HG02840 (cell line): Measurements from ENCODE around the gene TNFSF9.
"Not testable (repeated sequence)": the region's sequence is repeated elsewhere in the genome, so short reads cannot be mapped to it uniquely, and the experiment has no call there.

Source experiments
- ATAC-seq: cut with Tn5 transposase; IDR thresholded peaks from one replicate; pipeline ENCODE4 v1.9.1; 2021; ENCODE audit warnings: mild to moderate bottlenecking, moderate library complexity, moderate number of reproducible peaks; ENCODE audit not compliant: unreplicated experiment, low FRiP score

Gene TNFSF9

GRCh38 chr19:6531163-6531955 lies 533 bp downstream of the TNFSF9 start:
- no peak for ATAC-seq

GRCh38 chr19:6531956-6532243 lies 1.1 kb downstream of the TNFSF9 start:
- no peak for ATAC-seq

GRCh38 chr19:6532244-6532999 lies 1.6 kb downstream of the TNFSF9 start:
- no peak for ATAC-seq

GRCh38 chr19:6533000-6533328 lies 2.1 kb downstream of the TNFSF9 start:
- no peak for ATAC-seq

GRCh38 chr19:6533746-6534418 lies 3.1 kb downstream of the TNFSF9 start:
- no peak for ATAC-seq

GRCh38 chr19:6534451-6535093 lies 3.7 kb downstream of the TNFSF9 start:
- no peak for ATAC-seq

DNA sequence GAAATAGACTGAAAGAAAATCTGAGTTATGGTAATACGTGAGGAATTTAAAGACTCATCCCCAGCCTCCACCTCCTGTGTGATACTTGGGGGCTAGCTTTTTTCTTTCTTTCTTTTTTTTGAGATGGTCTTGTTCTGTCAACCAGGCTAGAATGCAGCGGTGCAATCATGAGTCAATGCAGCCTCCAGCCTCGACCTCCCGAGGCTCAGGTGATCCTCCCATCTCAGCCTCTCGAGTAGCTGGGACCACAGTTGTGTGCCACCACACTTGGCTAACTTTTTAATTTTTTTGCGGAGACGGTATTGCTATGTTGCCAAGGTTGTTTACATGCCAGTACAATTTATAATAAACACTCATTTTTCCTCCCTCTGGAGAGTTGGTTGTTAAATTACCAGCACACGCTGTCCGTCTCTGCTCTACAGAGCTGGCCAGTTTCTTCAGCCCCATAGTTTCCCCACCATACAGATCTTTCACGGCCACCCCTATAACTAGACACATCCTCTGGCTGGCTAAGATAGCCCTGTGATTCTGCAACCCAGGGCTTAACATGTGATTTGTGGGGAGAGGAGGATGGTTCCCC lies 4.8 kb downstream of the TNFSF9 start:
- no peak for ATAC-seq

- no peak for ATAC-seq
These were observed 8.7 kb downstream of the TNFSF9 start for GRCh38 chr19:6539514-6539913.

DNA sequence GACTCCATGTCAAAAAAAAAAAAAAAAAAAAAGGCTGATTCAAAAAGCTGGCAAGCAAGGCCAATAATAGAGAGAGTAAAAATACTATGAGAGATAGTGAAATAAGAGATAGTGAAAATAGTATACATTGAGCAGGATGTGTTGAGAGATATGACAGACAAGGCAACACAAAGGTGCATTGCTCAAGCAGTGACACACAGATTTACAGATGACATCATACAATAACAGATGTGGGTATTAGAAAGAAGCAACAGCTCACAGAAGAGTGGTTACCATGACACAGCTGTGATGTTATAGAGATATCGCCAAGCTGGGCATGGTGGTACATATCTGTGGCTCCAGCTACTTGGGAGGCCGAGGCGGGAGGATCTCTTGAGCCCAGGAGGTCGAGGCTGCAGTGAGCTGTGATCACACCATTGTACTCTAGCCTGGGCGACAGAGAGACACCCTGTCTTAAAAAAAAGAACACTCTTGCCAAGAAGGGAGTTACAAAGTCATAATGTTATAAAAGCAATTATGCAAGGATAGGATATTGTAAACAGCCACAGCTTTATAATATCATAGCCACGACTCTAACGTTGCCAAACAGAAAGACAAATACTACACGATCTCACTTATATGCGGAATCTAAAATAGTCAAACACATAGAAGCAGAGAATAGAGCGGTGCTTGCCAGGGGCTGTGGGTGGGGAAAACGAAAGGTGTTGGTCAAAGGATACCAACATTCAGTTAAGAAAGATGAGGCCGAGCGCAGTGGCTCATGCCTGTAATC lies 10.3 kb downstream of the TNFSF9 start:
- no peak for ATAC-seq

DNA sequence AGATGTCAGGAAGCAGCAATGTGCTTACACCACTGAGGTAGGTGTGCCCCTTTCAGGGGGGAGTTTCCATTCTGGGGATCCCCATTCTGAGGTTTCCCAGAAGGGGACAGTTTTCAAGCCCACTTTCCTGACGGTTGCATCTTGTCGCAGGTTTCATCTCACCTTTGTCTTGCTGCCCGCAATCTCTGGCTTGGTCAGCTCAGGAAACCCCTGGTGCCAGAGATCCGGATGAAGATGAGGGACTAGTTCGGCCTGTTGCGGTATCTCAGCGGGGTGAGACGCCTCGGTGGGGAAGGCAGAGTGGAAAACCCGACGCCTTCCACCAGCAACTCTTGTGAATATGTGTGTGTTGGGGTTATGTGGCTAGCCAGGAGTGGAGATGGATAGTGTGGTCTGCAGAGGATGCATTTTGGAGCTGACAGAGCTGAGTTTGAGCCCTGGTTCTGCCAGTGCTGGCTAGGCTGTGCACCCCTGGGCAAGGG lies 13.1 kb downstream of the TNFSF9 start:
- no peak for ATAC-seq

DNA sequence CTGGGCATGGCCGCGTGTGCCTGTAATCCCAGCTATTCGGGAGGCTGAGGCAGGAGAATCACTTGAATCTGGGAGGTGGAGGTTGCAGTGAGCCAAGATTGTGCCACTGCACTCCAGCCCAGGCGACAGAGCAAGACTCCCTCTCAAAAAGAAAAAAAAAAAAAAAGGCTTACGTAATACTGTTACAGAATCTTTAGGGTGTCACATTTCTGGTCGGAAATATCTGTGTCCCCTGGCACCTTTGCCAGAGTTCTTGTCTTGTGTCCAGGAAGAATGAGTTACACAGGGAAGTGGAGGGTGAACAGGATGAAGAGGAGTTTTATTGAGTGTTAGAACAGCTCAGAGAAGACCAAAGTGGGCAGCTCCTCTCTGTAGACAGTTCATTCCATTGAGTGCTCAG lies 19.9 kb downstream of the TNFSF9 start:
- ATAC-seq: not testable (repeated sequence)

GRCh38 chr19:6551091-6551490 lies 20.3 kb downstream of the TNFSF9 start:
- no peak for ATAC-seq

DNA sequence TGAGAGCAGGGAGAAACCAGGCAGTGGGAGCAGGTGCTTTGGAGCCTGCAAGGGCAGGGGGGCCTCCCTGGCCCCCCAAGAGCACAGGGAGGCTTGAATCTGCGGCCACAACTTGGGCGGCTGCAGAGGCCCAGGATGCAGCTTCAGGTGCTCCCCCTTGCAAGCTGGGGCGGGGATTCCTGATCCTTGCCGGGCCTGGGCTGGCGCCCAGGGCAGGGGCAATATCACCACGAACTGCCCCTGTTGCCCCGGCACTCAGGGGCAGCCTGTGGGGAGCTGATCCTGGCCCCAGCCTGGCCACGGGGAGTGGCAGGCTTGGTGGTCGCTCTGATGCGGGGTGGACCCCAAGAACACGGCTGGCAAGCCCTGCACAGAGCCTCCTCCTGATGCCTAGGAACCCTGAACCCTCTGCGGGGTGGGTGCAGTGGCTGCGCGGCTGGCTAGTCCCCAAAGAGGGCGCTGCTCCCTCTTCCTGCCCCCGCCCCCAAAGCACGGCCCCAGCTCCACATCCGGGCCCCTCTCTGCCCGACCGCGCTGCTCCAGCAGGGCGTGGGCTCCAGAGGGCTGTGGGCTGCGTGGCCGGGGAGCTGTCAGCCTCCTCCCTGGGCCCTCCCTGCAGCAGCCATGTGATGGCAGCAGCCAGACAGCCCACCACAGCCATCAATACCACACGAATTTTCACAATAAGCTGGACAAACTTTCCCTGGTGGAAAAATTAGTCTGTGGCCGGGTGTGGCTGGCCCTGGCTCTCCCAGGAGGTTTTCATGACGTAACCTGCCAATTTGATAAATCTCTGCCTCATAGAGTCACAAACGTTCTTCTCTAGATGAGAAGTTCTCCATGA lies 21.0 kb downstream of the TNFSF9 start:
- no peak for ATAC-seq

GRCh38 chr19:6556043-6556449 lies 25.2 kb downstream of the TNFSF9 start:
- no peak for ATAC-seq

- ATAC-seq: no peak
These were observed 25.8 kb downstream of the TNFSF9 start for GRCh38 chr19:6556480-6557195.

DNA sequence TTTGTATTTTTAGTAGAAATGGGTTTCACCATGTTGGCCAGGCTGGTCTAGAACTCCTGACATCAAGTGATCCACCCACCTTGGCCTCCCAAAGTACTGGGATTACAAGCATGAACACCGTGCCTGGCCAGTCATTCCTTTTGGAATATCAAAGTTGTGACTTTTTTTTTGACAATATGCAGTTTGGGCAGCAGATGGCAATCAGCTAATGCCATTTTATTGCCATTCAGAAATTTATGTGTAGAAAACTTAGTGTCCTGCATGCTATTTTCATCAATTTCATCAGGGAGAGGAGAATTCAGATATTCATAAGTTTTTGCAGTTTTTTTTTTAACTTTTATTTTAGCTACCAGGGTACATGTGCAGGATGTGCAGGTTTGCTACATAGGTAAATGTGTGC lies 31.6 kb downstream of the TNFSF9 start:
- ATAC-seq: not testable (repeated sequence)

DNA sequence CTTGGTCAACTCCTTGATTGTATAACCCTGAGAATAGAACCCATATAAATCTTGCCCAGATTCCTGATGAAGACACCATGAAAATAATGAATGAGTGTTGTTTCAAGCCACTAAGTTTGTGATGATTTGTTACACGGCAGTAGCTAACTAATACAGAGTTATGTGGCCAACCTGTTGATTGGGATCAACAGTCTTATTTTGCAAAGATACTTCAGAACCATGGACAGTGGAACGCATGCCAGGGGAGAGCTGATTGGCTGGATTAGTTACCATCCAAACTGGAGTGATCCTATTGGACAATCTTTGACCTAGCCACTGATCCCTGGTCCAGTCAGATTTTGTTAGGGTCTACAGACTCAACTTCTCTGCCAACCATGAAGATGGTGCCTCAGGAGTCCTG lies 33.6 kb downstream of the TNFSF9 start:
- ATAC-seq: no peak

DNA sequence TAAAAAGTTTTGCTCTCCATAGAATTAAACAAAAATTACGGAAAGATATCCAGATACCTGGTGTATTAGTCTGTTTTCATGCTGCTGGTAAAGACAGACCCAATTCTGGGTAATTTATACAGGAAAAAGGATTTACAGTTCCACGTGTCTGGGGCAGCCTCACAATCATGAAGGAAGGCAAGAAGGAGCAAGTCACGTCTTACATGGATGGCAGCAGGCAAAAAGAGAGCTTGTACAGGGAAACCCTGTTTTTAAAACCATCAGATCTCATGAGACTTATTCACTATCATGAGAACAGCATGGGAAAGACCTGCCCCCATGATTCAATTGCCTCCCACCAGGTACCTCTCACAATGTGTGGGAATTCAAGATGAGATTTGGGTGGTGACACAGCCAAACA lies 35.9 kb downstream of the TNFSF9 start:
- not testable (repeated sequence) for ATAC-seq
